ENCODE results near the gene MANSC1.
A peak's percentile ranks its signal among the peaks of the same experiment; 100 is the strongest.

Gene MANSC1

DNA sequence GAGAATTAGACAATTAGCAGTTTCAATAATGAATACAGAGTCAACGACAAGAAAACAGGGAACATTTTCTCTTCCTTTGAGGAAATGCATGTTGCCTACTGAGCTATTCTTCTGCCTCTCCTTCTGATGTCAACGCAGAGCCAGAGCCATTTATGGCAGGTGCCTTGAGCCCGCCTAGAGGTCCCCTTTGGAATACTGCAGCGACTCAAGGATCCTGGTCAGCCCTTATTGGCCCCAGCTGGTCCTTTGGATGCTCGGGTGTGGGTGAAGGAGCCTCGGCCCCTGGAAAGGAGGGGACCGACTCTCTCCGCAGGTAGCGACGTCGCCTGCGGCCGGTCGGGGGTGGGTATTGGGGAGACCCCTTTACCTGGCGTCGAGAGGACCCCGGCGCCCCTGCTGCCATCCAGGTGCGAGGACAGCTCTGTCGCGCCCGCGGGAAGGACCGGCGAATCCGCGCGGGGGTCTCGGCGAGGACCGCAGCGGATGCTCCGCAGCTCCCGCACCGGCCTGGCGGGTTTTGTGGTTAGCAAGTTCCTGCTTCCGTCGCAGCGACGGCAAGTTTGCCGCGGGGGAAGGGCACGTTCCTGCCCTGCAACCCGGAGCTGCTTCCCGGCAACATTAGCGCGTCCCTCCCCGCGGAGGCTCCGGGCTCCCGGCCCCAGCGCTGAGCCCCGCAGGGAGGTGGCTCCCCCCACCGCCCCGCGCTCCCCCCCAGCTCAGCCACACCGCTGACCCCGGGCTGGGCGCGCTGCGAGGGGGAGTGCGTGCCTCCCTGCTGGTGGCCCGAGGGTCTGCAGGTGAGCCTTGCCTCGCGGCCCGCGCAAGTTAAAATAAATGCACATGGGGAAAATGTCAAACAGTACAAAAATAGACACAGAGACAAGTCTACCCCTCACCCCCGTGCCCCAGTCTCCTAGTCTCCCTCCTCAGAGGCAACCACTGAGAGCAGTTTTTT is at the start of gene MANSC1:
TSS of gene MANSC1 (minus strand) at position 532 of the 955 bp plus-strand sequence. CDS start 6,928 bp downstream, outside the sequence.
- DNase-seq (ENCODE audit: low read depth) = no peak

DNA sequence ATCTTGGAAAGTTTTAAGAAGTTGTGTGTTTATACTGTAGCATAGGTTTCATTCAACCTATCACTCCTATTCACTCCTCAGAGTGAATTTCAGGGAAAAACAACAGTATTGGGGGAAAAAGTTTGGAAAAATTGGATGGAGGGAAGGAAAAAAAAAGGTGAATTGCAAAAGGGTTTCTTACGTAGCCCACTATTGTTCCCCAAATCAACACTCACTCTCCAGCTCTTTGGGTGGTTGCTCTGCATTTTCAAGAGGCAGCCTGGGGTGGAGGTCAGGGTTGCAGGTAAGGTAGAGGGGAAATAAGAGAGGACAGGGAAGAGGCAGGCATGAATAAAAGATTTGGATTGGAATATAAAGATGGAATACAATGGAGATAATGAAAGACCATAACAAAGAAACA is 49.1 kb upstream of the MANSC1 start:
- no peak for DNase-seq (ENCODE audit: low read depth)

DNA sequence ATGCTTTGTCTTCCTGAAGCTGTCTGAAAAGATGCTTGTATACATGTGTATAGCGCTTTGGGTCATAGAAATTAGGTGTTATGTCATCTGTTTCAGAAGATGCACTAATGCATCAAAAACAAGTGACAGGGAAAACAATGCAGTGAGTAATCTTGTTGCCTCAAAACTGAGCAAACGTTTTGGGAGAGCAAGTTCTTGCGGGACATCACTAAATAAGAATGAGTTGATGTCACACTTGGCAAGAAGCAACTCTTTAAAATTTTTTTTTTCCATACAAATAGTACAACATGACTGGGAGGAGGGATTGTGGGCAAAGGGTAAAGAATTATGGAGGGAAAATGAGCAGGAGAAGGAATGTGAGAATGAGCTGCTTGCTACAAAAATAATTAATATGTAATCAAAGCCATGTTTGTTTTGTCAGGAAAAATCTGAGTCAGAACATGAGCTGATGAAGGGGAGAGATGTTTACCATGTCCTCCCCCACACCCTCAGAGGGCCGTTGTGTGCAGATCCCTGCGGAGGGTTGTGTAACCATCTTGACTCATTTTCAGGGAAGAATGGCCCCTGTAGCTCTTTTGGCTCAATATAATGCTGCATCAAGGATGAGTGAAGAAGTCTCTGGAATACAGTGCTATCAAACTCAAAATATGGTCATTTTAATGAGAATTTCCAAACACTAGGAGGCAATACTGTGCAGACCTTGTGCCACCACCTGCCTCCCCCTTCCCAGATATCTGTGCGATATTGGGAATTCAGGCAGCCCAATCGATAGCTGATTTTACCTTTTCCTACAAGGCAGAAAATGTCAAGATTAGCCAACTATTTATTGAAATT is 48.2 kb upstream of the MANSC1 start:
- peak; percentile 94 for DNase-seq (ENCODE audit: low read depth)

DNA sequence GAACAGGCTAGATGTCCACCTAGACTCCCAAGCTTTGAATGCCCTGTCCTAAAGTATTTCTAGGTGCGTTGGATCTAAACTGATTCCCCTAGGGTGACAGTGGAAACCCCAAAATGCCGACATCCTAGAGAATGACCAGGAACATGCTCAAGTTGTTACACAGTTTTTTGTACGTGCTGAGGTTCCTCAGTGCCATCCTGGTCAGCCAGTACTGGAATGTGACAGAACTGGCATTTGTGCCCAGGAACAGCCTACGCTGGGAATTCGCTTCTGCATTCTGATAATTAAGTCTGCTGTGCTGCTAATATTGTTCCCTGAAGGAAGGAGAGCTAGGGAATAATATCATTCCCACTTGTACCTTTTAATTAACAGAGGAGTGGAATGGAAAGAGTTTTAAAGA is 47.1 kb upstream of the MANSC1 start:
- no peak for DNase-seq (ENCODE audit: low read depth)

DNA sequence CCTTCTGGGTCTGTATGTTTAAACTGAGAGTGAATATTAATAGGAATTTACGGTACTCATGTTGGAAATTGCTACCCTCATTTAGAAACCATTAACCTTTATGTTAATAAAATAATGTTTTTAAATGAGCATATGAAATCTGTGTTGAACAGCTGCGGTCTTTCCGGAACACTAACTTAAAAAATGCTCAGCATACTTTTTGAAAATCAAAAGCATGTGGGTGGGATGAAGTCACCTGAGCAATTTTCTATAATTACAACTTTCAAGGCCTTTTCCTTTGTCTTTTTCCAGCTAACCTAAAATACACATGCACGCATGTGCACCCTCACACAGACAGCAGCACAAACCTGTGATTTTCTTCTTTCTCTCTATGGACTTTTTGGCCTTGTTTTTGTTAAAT is 46.7 kb upstream of the MANSC1 start:
- DNase-seq (ENCODE audit: low read depth) = no peak

DNA sequence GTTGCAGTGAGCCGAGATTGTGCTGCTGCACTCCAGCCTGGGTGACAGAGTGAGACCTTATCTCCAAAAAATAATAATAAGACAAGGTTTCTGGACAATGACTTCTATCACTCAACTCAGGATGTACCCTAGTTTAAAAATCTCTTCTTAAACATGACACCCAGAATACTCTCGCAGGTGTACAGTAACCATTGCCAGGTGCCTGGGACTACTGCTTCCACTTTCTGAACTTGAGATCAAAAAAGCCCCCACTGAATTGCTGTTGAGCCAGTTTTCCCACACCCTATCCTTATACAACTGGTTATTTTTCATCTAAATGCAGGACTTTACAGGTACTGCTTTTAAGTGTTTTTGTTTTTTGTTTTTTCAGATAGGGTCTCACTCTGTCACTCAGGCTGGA is 43.1 kb upstream of the MANSC1 start:
- DNase-seq (ENCODE audit: low read depth) = no peak

DNA sequence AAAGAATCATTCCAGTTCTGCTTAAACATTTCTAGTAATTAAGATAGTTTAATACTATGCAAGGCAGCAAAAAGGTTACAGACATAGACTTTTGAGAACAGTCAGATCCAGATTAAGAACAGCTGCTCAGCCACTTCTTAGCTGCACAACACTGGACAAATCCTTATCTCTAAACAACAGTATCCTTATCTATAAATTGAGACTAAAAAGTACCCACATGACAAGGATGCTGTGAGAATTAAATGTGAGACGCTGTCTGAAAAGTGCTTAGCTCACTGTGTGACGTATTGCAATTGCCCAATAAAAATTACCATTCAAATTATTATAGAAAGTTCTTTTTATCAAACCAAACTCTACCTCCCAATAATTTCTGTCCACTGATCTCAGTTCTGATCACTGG is 42.4 kb upstream of the MANSC1 start:
- DNase-seq (ENCODE audit: low read depth) = no peak

DNA sequence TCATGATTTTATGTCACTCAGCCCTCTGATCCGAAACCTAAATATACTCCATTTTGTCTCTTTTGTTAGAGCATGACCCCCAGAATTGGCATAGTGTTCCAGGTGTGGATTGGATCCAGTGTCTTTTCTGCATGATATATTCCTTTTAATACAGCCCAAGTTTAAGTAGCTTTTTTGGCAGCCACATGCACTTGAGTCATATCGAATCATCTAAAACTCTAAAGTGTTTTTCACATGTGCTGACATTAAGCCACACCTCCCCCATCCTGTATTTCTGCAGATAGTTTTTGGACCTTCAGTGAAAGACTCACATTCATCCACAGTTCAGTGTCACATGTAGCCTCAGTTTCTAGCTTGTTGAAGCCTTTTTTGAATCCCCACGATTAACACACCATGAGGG is 37.5 kb upstream of the MANSC1 start:
- DNase-seq (ENCODE audit: low read depth) = no peak

DNA sequence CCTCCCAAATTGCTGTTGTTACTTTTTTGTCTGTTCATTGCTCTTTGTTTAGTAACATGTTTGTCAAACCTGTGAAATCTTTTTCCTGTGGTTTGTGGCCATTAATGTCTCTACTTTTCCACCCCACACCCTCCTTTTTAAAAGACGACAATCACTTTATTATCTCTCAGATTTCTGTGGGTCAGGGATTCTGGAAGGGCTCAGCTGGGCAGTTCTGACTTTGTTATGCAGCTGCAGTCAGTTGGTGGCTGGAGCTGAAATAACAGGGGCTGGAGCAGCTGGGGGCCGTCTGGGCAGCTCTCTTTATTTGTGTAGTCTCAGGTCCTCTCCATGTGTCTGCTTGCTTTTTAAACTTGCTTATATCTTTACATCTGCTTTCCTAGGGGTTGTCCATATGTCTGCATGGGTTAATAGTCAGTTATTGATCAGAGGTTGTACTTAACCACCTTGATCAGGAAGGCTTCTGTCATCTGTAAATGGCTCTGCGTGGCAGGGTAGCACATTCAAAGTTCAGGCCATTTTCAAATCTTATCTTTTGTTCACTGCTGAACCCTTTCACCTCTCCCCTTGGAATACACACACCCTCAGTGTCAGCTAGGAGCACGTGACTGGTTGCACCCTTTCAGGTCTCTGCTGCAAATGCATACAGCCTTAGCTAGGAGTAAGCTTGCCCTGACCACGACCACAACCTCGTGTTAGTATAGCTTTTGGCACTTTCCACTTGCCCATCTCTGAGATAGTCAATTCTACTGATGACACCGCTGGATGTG is 34.7 kb upstream of the MANSC1 start:
- DNase-seq (ENCODE audit: low read depth) = no peak

DNA sequence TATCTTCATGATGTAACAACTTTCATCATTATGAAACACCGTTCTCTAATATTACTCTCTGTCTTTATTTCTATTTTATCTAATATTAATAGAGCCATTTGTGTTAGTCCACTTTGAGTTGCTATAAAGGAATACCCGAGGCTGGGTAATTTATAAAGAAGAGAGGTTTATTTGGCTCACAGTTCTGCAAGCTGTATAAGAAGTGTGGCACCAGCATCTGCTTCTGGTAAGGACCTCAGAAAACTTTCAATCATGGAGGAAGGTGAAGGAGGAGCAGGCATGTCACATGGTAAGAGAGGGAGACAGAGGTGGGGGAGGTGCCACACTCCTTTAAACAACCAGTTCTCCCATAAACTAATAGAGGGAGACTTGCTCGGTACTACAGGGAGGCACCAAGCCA is 31.9 kb upstream of the MANSC1 start:
- DNase-seq (ENCODE audit: low read depth) = no peak

DNA sequence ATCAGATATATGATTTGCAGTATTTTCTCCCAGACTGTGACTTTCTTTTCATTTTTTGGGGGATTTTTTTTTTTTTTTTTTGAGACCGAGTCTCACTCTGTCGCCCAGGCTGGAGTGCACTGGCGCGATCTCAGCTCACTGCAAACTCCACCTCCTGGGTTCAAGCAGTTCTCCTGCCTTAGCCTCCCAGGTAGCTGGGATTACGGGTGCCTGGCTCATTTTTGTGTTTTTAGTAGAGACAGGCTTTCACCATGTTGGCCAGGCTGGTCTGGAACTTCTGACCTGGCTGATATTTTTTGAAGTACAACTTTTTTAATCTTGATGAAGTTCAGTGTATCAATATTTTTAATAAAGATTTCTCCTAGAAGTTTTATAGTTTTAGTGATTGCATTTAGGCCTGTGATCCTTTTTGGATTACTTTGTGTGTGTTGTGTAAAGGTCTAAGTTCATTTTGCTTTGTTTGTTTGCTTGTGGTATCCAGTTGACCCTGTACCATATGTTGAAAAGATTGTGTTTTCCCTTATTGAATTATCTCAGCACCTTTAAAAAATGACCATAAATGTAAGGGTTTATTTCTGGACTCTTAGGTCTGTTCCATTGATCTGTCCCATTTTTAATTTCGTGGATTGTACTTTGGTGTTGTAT is 31.0 kb upstream of the MANSC1 start:
- no peak for DNase-seq (ENCODE audit: low read depth)

DNA sequence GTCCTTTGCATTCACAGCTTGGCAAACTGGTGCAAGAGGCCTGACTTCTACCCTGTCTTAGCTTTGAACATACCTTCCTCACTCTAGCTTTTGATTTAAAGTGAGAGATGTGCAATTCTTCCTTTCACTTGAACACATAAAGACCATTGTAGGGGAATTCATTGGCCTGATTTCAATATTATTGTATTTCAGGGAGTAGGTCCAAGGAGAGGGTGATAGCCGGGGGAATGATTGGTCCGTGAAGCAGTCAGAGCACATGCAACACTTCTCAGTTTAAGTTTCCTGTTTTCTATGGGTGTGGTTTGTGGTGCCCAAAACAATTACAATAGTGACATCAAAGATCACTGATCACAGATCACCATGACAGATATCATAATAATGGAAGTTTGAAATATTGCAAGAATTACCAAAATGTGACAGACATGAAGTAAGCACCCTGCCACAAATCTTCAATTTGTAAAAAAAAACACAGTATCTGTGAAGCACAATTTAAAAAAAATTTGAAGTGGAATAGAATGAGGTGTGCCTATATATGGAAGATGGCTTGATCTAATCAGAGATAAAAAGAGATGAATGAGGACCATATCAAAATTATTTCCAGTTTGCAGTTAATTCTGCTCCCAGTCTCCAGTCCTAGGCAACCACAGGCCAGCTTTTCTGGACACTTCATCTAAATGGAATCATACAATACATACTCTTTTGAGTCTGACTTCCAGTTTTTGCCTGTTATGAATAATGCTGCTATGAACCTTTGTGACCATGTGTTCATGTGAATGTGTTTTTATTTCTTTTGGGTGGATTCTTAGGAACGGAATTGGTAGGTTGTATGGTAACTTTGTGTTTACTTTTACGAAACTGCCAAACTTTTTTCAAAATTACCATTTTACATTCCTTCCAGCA is 30.0 kb upstream of the MANSC1 start:
- no peak for DNase-seq (ENCODE audit: low read depth)

DNA sequence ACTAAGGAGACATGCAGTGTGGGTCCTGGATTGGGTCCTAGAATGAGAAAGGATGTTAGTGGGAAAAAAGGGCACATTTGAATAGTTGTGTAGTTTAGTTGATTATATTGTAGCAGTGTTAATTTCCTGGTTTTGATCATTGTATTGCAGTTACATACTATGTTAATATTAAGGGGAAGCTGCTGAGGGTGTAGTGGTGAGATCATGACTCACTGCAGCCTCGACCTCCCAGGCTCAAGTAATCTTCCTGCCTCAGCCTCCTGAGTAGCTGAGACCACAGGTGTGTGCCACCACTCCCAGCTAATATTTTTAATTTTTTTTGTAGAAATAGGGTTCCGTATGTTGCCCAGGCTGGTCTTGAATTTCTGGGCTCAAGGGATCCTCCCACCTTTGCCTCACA is 28.6 kb upstream of the MANSC1 start:
- no peak for DNase-seq (ENCODE audit: low read depth)

DNA sequence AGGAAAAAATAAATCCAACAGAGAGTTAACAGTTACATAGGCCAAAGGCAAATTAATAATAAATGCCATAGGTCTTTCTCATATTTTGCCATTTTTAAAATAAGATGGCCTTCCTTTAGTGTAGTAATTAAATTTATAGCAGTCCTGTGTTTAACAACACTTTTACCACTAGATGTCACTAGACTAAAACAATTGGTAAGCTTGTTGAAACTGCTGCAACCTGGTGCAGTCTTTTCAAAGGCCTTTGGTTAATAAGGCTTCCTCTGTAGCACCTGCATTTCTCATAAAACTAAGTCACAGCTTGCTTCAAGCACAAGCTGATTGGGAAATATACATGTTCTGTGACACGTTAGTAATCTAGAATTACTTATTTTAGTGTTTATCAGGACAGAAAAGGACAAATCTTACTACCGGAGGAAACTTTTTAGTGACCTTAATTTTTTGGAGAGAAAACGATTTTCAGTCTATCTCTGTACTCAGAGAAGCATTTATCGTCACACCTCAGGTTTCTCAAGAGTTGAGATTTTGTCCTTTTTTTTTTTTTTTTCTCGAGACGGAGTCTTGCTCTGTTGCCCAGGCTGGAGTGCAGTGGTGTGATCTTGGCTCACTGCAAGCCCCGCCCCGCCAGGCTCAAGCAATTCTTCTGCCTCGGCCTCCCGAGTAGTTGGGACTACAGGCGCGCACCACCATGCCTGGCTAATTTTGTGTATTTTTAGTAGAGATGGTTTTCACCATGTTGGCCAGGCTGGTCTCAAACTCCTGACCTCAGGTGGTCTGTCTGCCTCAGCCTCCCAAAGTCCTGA is 26.8 kb upstream of the MANSC1 start:
- peak; percentile 27 for DNase-seq (ENCODE audit: low read depth)

DNA sequence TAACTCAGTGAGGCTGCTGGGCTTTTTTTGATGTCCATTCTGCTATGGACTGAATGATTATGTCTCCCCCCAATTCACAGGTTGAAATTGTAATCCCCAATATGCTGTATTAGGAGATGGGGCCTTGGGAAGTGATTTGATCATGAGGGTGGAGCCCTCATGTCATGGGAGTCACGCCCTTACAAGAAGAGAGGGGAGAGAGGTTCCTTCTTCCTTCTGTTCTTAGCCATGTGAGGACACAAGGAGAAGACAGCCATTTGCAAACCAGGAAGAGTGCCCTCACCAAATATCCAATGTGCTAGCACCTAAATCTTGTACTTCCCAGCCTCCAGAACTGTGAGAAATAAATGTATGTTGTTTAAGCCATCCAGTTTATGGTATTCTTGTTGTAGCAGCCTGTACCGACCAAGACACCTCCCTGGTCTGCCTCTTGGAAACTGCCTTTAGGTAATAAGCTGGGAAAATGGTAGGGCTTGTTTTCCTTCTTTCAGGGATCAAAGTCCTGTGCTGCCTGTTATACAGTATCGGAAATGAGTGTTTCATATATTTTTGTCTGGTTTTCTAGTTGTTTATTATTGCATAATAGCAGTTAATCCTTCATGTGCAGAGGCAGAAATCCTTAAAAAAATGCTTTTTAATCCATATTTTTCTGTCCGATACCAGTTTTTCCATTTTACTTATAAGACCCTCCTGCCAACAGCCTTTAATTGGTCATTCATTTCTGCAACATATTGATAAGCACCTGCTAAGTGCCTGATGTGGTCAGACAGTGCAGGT is 23.1 kb upstream of the MANSC1 start:
- no peak for DNase-seq (ENCODE audit: low read depth)

DNA sequence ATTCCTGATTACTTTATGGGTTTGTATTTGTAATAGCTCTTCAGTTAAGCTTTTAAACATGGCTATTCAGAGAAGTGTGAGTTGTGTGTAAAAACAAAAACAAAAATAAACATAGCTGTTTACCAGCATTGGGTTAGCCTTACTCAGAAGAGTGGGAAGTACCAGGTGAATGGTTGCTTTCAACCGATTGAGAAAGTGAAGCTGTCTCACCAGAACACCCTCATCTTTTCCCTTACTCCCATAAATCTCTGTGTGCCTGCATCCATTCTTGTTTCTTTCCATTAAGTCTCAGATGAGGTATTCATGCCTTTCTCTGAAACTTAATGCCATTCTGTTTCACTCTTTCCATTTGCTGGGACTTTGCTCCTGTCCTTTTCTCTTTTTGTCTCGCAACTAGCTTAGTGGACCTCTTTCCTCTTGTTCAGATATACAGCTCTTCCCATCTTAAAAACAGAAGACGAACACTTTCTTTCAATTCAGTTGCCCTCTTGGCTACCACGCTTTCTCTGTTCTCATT is 17.5 kb upstream of the MANSC1 start:
- no peak for DNase-seq (ENCODE audit: low read depth)

DNA sequence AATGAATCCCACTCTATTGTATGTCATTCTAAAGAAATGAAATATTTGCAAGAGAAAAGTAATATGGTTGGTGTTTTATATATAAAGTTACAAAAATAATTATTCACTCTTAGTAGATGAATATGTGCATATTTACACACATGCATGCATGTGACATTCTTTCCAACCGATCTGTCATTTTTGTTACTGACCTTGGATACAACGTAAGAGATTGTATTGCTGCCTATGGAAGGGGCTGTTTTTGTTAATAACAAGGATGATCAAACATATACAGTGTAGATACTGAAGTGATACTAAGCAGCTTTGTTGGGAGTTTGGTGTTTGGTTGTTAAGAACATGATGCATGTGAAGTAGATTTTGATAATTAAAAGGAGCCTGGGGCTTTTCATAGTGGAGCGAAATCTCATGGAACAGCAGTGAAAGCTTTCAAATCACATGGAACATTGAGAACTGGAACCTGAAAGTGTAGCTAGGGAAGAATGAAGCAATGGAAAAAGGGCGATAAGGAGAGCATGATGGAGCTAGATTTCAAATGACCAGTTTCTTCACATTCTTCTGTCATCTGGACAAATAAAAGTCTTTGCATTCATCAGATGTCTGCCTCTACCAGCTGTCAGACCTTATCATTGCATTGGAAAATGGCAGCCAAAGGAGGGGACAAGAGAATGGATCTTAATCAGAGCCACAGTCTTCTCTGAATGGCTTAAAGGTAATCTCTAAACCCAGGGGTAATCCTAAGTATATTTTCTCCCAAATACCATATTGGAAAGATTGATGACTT is 16.8 kb upstream of the MANSC1 start:
- no peak for DNase-seq (ENCODE audit: low read depth)

DNA sequence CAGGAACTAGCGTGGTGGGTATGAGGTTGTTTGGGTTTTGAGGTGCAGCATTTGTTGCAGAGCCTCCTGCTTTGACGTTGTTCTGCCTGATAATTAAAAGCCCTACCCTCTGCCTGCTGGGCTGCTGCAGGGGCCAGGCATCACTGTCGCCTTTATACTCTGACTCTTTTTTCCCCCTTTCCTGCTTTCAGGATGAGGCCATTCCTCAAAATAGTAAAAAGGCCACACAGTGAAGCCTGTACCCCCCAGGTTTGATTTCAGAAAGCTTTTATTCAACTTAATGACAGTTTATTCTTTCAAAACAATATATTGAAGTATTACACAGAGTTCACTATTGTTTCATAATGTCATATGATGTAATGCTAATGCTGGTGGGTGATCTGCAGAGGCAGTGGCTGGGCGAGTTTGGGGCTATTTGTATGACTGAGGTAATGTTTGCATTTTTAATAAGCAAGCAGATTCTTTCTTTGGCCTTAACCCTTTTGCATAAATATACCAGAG is 15.9 kb upstream of the MANSC1 start:
- DNase-seq (ENCODE audit: low read depth) = no peak
